Lung (tissue), 12 donors: ENCODE measurements around the gene PKMYT1. TPM values are rescaled to one million over a fixed set of nuclear protein-coding genes. Genes with fewer than 3 reads are reported as not detected.
A peak's percentile ranks its signal among the peaks of the same experiment; 100 is the strongest.

ENCODE experiments used
- ATAC-seq: fragments of 200-7000 bp; cut with Tn5 transposase; one replicate; pipeline ENCODE4 v1.9.1; 2020; ENCODE audit warnings: moderate number of reproducible peaks; ENCODE audit not compliant: insufficient read depth, low FRiP score
- DNase-seq, 3 donors: peaks; one replicate each; pipeline ENCODE4 v3.0.0-alpha.2; 2013 to 2017
- H3K27ac ChIP-seq, 2 donors: one replicate each; pipeline ENCODE4 v1.5.1; 2013; ENCODE audit warnings: mild to moderate bottlenecking in 2 of 2, moderate library complexity in 2 of 2, control low read depth in 1 of 2, inconsistent platforms in 1 of 2, low read depth in 1 of 2, low read length in 1 of 2
- H3K27me3 ChIP-seq, 3 donors: one replicate each; pipeline ENCODE4 v1.5.1; 2013; ENCODE audit warnings: low read length in 2 of 3; ENCODE audit not compliant: control insufficient read depth in 3 of 3, insufficient read depth in 3 of 3
- H3K36me3 ChIP-seq, 4 donors: one replicate each; pipeline ENCODE4 v1.5.1; 2013; ENCODE audit warnings: low read length in 4 of 4, mild to moderate bottlenecking in 1 of 4, moderate library complexity in 1 of 4; ENCODE audit not compliant: control insufficient read depth in 4 of 4, insufficient read depth in 4 of 4
- H3K4me1 ChIP-seq, 5 donors: one replicate each; pipeline ENCODE4 v1.5.1; 2013; ENCODE audit warnings: low read length in 5 of 5, mild to moderate bottlenecking in 2 of 5, moderate library complexity in 1 of 5; ENCODE audit not compliant: control insufficient read depth in 5 of 5, insufficient read depth in 5 of 5
- H3K4me3 ChIP-seq: one replicate; pipeline ENCODE4 v1.5.1; 2013; ENCODE audit warnings: mild to moderate bottlenecking, control low read depth, moderate library complexity
- H3K9ac ChIP-seq, 2 donors: one replicate each; pipeline ENCODE4 v1.5.1; 2013; ENCODE audit warnings: low read length in 2 of 2, control low read depth in 1 of 2; ENCODE audit not compliant: insufficient read depth in 1 of 2
- H3K9me3 ChIP-seq, 4 donors: one replicate each; pipeline ENCODE4 v1.5.1; 2013; ENCODE audit warnings: low read length in 3 of 4, mild to moderate bottlenecking in 1 of 4, moderate library complexity in 1 of 4; ENCODE audit not compliant: control insufficient read depth in 4 of 4, insufficient read depth in 3 of 4
- WGBS, 2 donors: extraction: QIAGEN DNeasy Blood & Tissue Kit; methylation state at CpG; one replicate each; pipeline ENCODE4 v1.1.7; 2013; 5-methylcytosine and 5-hydroxymethylcytosine counted together
- polyA plus RNA-seq, 2 donors: library from polyadenylated mRNA; stranded (reverse); fragments of 200-250 nt; gene quantifications; one replicate each; pipeline ENCODE4 v1.2.1, GENCODE V29; 2013
- total RNA-seq, 2 donors: library from RNA; depleted of rRNA in 1 of 2; stranded (reverse); fragments of >200 nt in 1 of 2; gene quantifications; one replicate each; pipeline ENCODE4 v1.2.1, GENCODE V29; 2014 to 2021
- TF ChIP-seq, protein P1 (sequence below): IDR thresholded peaks from 2 replicates; pipeline ENCODE4 v1.5.1; 2012; ENCODE audit warnings: mild to moderate bottlenecking; ENCODE audit errors: control extremely low read depth, extremely low read depth
- donor health status: control.
- donor health status: control.
- donor health status: Bipolar disorder and iron deficiency.
- donor health status: healthy.
- donor health status: DM: yes; HTN: yes; CAD: no.

The PKMYT1 gene
- total and polyA plus RNA-seq, 4 donors, result 2.9 to 9.4 (median 5.2) TPM

DNA sequence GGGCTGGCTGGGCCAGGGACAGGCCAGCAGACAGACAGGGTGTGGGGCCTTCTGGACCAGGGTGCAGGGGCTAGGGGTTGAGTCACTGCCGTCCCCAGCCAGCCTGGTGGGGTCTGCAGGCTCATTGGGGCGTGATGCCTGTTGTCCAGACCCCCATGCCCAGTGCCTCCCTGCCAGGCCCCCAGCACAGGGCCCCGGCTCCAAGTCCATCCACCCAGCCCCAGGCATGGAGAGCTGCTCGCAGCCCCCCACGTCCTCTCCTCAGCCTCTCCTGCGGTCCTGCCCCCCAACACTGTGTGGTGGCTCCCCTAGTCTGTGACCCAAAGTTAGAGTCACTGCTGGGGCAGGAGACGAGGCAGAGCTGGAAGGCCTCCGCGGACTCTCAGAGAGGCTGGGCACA is 7.0 kb upstream of the PKMYT1 start:
- H3K9me3 ChIP-seq, result no peaks in the 10 kb centered on the region
- ATAC-seq (no peak), DNase-seq (no peak)
- H3K27ac ChIP-seq, result no peak overlapping the region
- no peak overlapping the region for H3K4me3 ChIP-seq
- H3K4me1 ChIP-seq, result peaks cover 0 to 41% (median 12%) of the 10 kb centered on the region in 5 donors
- WGBS, 2 donors, result 84 to 85% methylated on average over 9 of the region's 9 CpGs
- TF ChIP-seq, protein P1, sequence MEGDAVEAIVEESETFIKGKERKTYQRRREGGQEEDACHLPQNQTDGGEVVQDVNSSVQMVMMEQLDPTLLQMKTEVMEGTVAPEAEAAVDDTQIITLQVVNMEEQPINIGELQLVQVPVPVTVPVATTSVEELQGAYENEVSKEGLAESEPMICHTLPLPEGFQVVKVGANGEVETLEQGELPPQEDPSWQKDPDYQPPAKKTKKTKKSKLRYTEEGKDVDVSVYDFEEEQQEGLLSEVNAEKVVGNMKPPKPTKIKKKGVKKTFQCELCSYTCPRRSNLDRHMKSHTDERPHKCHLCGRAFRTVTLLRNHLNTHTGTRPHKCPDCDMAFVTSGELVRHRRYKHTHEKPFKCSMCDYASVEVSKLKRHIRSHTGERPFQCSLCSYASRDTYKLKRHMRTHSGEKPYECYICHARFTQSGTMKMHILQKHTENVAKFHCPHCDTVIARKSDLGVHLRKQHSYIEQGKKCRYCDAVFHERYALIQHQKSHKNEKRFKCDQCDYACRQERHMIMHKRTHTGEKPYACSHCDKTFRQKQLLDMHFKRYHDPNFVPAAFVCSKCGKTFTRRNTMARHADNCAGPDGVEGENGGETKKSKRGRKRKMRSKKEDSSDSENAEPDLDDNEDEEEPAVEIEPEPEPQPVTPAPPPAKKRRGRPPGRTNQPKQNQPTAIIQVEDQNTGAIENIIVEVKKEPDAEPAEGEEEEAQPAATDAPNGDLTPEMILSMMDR, result no peak
- no peaks in the 10 kb centered on the region for H3K36me3 ChIP-seq
- no peak overlapping the region for H3K9ac ChIP-seq
- H3K27me3 ChIP-seq, result no peaks in the 10 kb centered on the region

DNA sequence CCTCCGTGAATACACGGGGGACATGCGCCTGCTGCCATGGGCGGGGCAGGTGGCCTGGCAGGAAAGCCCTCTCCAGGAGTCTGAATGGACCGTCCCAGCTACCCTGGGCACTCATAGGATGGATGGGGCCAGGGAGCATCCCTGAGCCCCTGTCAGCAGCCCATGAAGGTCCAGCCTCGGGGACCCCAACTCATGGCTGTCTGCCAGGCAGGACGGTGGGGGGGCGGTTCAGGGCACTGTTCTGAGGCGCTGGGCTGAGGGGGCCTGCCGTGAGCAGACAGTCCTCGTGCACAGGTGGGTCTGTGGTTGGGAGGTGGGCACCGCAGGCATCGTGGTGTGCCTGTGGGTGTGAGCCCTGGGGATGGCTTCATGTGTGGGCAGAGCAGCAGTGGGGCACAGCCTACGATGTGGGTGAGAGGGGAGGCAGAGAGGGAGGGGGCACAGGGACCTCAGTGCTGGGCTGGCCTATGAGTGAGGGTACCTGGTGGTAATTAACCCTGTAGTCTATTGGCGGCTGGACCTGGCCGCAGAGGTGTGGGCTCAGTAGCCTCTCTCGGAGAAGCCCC is 6.5 kb upstream of the PKMYT1 start:
- H3K9ac ChIP-seq, result no peak overlapping the region
- 79% methylated on average over 17 of the region's 17 CpGs for whole genome bisulfite sequencing, 2 donors
- ATAC-seq, result no peak
- no peaks in the 10 kb centered on the region for H3K27me3 ChIP-seq
- no peak overlapping the region for H3K27ac ChIP-seq
- H3K4me3 ChIP-seq, result no peak overlapping the region
- TF ChIP-seq, protein P1, result no peak
- H3K9me3 ChIP-seq, result no peaks in the 10 kb centered on the region
- H3K4me1 ChIP-seq, result peaks cover 0 to 42% (median 12%) of the 10 kb centered on the region in 5 donors
- DNase-seq, result no peak
- no peaks in the 10 kb centered on the region for H3K36me3 ChIP-seq

DNA sequence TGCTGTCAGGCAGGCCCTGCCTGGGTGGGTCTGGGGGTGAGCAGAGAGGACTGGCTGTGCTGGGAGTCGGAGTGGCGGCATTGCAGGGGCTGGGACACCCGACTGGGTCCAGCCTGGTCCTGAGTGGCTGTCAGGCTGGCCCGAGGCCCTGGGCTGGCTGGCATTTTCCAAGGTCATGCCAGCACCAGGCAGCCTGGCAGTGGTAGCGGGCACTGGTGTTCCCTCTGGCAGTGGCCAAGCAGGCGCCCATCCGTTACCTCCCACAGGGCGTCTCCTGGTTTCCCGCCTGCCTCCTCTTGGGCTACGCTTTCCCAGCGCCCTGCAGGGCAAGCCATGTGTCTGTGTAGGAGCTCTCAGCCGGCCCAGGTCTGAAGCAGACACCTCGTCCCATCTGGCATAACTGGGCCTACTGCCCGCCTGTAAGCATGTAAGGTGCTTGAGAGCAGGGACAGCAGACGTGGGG is 5.7 kb upstream of the PKMYT1 start:
- no peak for ATAC-seq
- H3K27ac ChIP-seq, result peak overlapping the region in 1 of 2 donors; percentile 34
- TF ChIP-seq, protein P1, result no peak

DNA sequence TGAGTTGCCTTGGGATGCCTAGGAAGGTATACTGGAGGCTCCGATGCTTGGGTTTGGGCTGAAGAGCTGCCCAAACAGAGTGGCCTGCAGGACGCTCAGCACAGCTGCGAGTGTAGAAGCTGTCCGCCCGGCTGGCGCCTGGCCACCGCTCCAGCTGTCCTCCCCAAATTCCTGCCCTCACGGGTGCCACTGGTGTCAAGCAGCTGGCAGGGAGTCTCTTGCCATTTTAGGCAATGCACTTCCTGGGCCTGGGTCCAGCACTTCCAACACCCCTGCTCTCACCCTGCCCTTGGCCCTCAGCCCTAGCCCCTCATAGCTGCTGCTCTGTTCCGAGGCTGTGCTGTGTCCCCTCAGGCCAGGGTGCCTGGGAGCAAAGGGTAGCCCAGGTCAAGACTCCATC is 5.2 kb upstream of the PKMYT1 start:
- DNase-seq (peak; percentile 88 to 90 (median 89)), ATAC-seq (no peak)
- Histone ChIP-seq H3K4me1 (peaks cover 0 to 53% (median 14%) of the 10 kb centered on the region in 5 donors), H3K27me3 (no peaks in the 10 kb centered on the region), H3K4me3 (no peak overlapping the region), H3K27ac (peak overlapping the region in 1 of 2 donors; percentile 34), H3K36me3 (no peaks in the 10 kb centered on the region), H3K9ac (no peak overlapping the region), H3K9me3 (no peaks in the 10 kb centered on the region)
- TF ChIP-seq, protein P1, result no peak
- 67 to 86% methylated on average over 9 of the region's 9 CpGs for WGBS, 2 donors

More for the DNA sequence above, 5.7 kb upstream of the PKMYT1 start:
- Histone ChIP-seq H3K9me3 (no peaks in the 10 kb centered on the region), H3K27me3 (no peaks in the 10 kb centered on the region), H3K4me1 (peaks cover 0 to 50% (median 12%) of the 10 kb centered on the region in 5 donors), H3K4me3 (no peak overlapping the region), H3K9ac (no peak overlapping the region), H3K36me3 (no peaks in the 10 kb centered on the region)
- DNase-seq, result peak in 1 of 3 donors; percentile 40
- 82 to 84% methylated on average over 15 of the region's 15 CpGs for WGBS, 2 donors
